Natural killer cell (primary cell): Measurements from ENCODE around the gene RABGAP1L. TPM values are rescaled to one million over a fixed set of nuclear protein-coding genes. Genes with fewer than 3 reads are reported as not detected.

Source experiments
- ATAC-seq, 3 donors: fragments of 150-1000 bp in 2 of 3; fragments of 200-7000 bp in 1 of 3; cut with Tn5 transposase; 1 replicate in 1 of 3; 2 replicates in 2 of 3; pipeline ENCODE4 v1.10.0; 2021; ENCODE audit warnings: mild to moderate bottlenecking in 2 of 3, moderate library complexity in 2 of 3
- DNase-seq, 2 donors: peaks; one replicate each; pipeline versions ENCODE4 v3.0.0 to v3.0.0-alpha.2; 2013 to 2021; ENCODE audit warnings: mixed read lengths in 1 of 2
- H3K27ac ChIP-seq: one replicate; pipeline ENCODE4 v1.5.1; 2013; ENCODE audit warnings: mild to moderate bottlenecking, low read length
- H3K27me3 ChIP-seq: one replicate; pipeline ENCODE4 v1.6.1; 2013; ENCODE audit warnings: low read length; ENCODE audit not compliant: control insufficient read depth, insufficient read depth
- H3K36me3 ChIP-seq: one replicate; pipeline ENCODE4 v1.6.1; 2013; ENCODE audit warnings: low read length; ENCODE audit not compliant: control insufficient read depth, insufficient read depth
- H3K4me1 ChIP-seq: one replicate; pipeline ENCODE4 v1.6.1; 2013; ENCODE audit warnings: low read length; ENCODE audit not compliant: control insufficient read depth, insufficient read depth
- H3K4me3 ChIP-seq: one replicate; pipeline ENCODE4 v1.5.1; 2013; ENCODE audit warnings: low read length
- H3K9me3 ChIP-seq: one replicate; pipeline ENCODE4 v1.6.1; 2013; ENCODE audit warnings: low read length; ENCODE audit not compliant: control insufficient read depth, insufficient read depth
- H3K27ac Mint-ChIP-seq, 2 donors: one replicate each; pipeline ENCODE4 v1.8.0; 2022; ENCODE audit warnings: mild to moderate bottlenecking in 2 of 2, mixed read lengths in 2 of 2, moderate library complexity in 1 of 2
- H3K27me3 Mint-ChIP-seq, 2 donors: one replicate each; pipeline ENCODE4 v1.8.0; 2022; ENCODE audit warnings: low read depth in 2 of 2, mixed read lengths in 2 of 2
- H3K36me3 Mint-ChIP-seq: one replicate; pipeline ENCODE4 v1.8.0; 2022; ENCODE audit warnings: mixed read lengths
- H3K4me1 Mint-ChIP-seq, 2 donors: one replicate each; pipeline ENCODE4 v1.8.0; 2022; ENCODE audit warnings: mixed read lengths in 2 of 2
- H3K4me3 Mint-ChIP-seq: one replicate; pipeline ENCODE4 v1.8.0; 2022; ENCODE audit warnings: mild to moderate bottlenecking, moderate library complexity, mixed read lengths
- H3K9me3 Mint-ChIP-seq, 2 donors: one replicate each; pipeline ENCODE4 v1.8.0; 2022; ENCODE audit warnings: mixed read lengths in 2 of 2
- CTCF ChIP-seq: fragments of 200-600 bp; IDR thresholded peaks from one replicate; pipeline ENCODE4 v1.8.0; 2022; ENCODE audit warnings: antibody characterized with exemption
- WGBS: methylation state at CpG from one replicate; pipeline ENCODE4 v1.1.7; 2013; ENCODE audit warnings: missing lambda C conversion rate; ENCODE audit not compliant: insufficient coverage; 5-methylcytosine and 5-hydroxymethylcytosine counted together
- intact Hi-C: fragments of 100-400 bp; cut with micrococcal nuclease; formaldehyde crosslinking; loops from one replicate; pipeline ENCODE4 v1.14.2; 2022
- total RNA-seq, 4 donors: library from RNA; stranded (reverse); fragments of 120-200 nt in 1 of 4; gene quantifications; one replicate each; pipeline versions ENCODE4 v1.2.3 to v1.2.4, GENCODE V29; 2013 to 2022

RABGAP1L gene
- total RNA-seq, 3 donors from 2014 or later (not counting 1 experiment from before 2014, with no cell fraction given) = 145 to 168 (median 153) TPM

GRCh38 chr1:174898102-174898797 is 738.9 kb downstream of the RABGAP1L start:
- Mint-ChIP-seq H3K36me3 (no peaks in the 10 kb centered on the region), H3K27ac (no peak overlapping the region), H3K4me3 (no peak overlapping the region), H3K27me3 (no peaks in the 10 kb centered on the region), H3K9me3 (peaks cover 0 to 4% of the 10 kb centered on the region in 2 donors), H3K4me1 (peaks cover 28 to 32% of the 10 kb centered on the region in 2 donors)
- H3K27ac ChIP-seq = no peak overlapping the region
- intact Hi-C loops = no loop called here
- H3K27me3 ChIP-seq = no peaks in the 10 kb centered on the region
- H3K36me3 ChIP-seq = peaks cover 3% of the 10 kb centered on the region
- ATAC-seq (no peak), DNase-seq (no peak)
- no peak for TF ChIP-seq CTCF
- peaks cover 9% of the 10 kb centered on the region for H3K4me1 ChIP-seq
- no peaks in the 10 kb centered on the region for H3K9me3 ChIP-seq
- WGBS = no CpG with 5 or more reads among the region's 3 CpGs
- no peak overlapping the region for H3K4me3 ChIP-seq

- 84% methylated on average over 3 of the region's 3 CpGs for WGBS
- Mint-ChIP-seq H3K4me3 (no peak overlapping the region), H3K4me1 (peaks cover 25 to 27% of the 10 kb centered on the region in 2 donors), H3K36me3 (no peaks in the 10 kb centered on the region), H3K27me3 (no peaks in the 10 kb centered on the region), H3K27ac (no peak overlapping the region), H3K9me3 (peaks cover 2 to 4% of the 10 kb centered on the region in 2 donors)
- Histone ChIP-seq H3K9me3 (peaks cover 3% of the 10 kb centered on the region), H3K4me1 (peaks cover 9% of the 10 kb centered on the region), H3K36me3 (peaks cover 3% of the 10 kb centered on the region), H3K4me3 (no peak overlapping the region), H3K27me3 (no peaks in the 10 kb centered on the region), H3K27ac (no peak overlapping the region)
- no peak for TF ChIP-seq CTCF
- intact Hi-C loops = no loop called here
- no peak for DNase-seq
- ATAC-seq = no peak
These were observed 741.0 kb downstream of the RABGAP1L start for GRCh38 chr1:174900317-174900716.

GRCh38 chr1:174902531-174903099 is 743.3 kb downstream of the RABGAP1L start:
- ATAC-seq = no peak
- Histone ChIP-seq H3K36me3 (peaks cover 3% of the 10 kb centered on the region), H3K4me3 (no peak overlapping the region), H3K27me3 (no peaks in the 10 kb centered on the region), H3K9me3 (peaks cover 15% of the 10 kb centered on the region), H3K27ac (no peak overlapping the region), H3K4me1 (peaks cover 9% of the 10 kb centered on the region)
- Mint-ChIP-seq H3K9me3 (peaks cover 2 to 4% of the 10 kb centered on the region in 2 donors), H3K4me1 (peaks cover 23 to 27% of the 10 kb centered on the region in 2 donors), H3K27me3 (no peaks in the 10 kb centered on the region), H3K4me3 (no peak overlapping the region), H3K36me3 (peaks cover 1% of the 10 kb centered on the region), H3K27ac (no peak overlapping the region)
- no peak for TF ChIP-seq CTCF
- DNase-seq = no peak
- intact Hi-C loops = no loop called here
- 95% methylated on average over 2 of the region's 4 CpGs for WGBS
